GM19023 (cell line): ENCODE data around the gene OGFOD3.

ENCODE experiments used
- ATAC-seq: cut with Tn5 transposase; IDR thresholded peaks from one replicate; pipeline ENCODE4 v1.9.1; 2021; ENCODE audit warnings: mild to moderate bottlenecking, moderate library complexity; ENCODE audit not compliant: unreplicated experiment

Gene OGFOD3

GRCh38 chr17:82408938-82409318 lies 9.5 kb downstream of the OGFOD3 start:
- no peak for ATAC-seq

DNA sequence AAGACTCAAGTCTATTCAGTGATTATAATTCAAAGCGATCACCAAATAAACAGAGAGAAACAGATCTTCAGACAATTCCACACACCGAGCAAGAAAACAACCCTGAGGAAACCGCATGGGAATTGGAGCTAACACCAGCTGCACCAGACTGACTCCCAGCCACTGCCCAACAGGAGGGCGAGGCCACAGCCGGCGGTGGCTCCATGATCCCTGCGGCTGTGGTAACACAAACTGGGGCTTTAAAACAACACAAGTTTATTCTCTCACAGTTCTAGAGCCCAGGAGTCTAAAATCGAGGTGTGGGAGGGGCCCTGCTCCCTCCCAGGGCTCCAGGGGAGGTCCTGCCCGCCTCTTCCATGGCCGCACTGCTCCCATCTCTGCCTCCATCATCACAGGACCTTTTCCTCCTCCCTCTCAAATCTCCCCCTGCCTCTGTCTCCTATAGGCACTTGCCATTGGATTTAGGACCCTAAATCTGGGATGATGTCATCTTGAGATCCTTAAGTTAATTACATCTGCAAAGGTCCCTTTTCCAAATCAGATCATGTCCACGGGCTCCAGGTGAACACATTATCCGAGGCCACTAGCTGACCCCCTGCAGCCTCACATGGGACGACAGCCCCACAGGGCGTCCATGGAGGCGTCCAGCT lies 10.0 kb downstream of the OGFOD3 start:
- no peak for ATAC-seq

DNA sequence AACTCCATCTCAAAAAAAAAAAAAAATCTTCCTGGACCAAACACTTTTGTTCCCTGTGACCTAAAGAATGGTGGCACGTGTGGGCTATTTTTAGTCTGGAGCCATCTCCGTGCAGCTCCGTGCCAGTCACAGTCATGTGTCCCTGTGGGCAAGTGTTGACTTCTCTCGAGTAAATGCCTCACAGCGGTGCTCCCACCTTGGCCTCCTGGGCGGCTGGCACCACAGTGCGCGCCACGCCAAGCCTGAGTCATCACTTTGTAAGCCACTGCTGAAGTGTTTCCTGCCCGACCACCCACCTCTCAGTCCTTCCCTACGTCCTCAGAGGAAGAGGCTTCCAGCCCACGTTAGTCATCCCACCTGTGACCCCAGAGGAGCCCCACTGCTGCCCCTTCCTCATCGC lies 11.1 kb downstream of the OGFOD3 start:
- ATAC-seq: no peak

GRCh38 chr17:82406131-82406671 lies 12.2 kb downstream of the OGFOD3 start:
- ATAC-seq: no peak

- no peak for ATAC-seq
These were observed 13.3 kb downstream of the OGFOD3 start for GRCh38 chr17:82405051-82405450.

- no peak for ATAC-seq
These were observed 14.4 kb downstream of the OGFOD3 start for GRCh38 chr17:82403662-82404660.

GRCh38 chr17:82402865-82403264 lies 15.5 kb downstream of the OGFOD3 start:
- ATAC-seq: peak; percentile 72

GRCh38 chr17:82400830-82401229 lies 17.6 kb downstream of the OGFOD3 start:
- no peak for ATAC-seq

- no peak for ATAC-seq
These were observed 18.2 kb downstream of the OGFOD3 start for GRCh38 chr17:82400206-82400605.

DNA sequence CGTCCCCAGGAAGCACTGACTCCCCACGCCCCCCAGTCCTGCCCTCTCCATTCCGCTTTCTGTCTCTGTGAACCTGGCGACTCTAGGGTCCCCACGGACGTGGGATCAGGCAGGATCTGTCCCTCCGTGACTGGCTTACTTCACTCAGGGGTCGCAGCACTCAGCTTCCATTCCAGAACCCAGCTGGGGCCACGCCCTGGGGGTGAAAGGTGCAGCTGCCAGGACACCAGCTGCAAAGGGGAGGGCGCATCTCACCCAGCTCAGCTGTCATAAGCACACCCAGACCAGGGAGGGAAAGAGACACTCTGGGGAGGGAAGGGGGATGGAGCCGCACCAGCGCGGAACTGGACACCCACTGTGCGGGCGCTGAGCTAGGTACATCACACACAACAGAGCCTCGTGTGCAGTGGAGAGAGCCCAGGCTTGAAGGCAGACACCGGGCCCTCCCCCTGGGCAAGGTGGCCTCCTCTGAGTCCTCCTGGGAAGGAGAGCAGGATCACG lies 18.7 kb downstream of the OGFOD3 start:
- ATAC-seq: no peak

- no peak for ATAC-seq
These were observed 19.3 kb downstream of the OGFOD3 start for GRCh38 chr17:82399041-82399441.

GRCh38 chr17:82397449-82398335 lies 20.7 kb downstream of the OGFOD3 start:
- no peak for ATAC-seq

GRCh38 chr17:82396601-82397435 lies 21.6 kb downstream of the OGFOD3 start:
- ATAC-seq: no peak

DNA sequence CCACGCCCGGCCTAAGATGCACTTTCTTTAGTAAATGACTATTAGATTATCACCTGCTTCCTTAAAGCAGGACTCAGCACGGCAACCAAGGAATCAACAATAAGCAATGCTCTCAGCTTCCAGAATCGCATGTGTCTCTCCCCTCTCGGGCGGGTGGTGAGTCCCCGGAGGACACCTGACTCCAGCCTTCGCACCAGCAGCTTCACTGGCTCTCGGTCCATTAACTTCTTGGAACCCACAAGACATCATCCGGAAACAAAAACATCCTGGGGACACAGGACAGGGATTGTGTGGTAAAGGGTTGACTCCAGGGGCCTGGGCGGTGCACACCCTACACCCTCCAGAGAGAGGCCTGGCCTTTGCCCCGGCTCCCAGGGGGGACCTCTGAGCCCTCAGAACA lies 24.1 kb downstream of the OGFOD3 start:
- no peak for ATAC-seq

DNA sequence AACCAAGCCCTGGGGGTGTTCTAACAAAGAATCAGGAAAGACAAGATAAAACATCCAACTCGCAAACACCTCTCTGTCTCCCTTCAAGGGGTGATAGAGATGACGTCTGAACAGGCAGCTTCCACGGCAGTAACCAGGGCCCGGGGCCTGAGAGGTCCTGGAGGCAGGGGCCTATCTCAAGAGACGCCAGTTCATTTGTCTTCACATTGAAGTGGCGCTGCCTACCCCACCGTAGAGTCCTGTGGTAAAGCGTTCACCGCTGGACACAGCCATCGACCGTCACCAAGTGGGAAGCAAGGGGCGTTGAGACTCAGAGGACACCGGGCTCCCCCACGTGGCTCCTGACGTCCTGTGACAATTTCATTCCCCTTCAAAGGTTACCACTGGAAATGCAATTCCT lies 25.4 kb downstream of the OGFOD3 start:
- no peak for ATAC-seq

- no peak for ATAC-seq
These were observed 26.0 kb downstream of the OGFOD3 start for GRCh38 chr17:82392209-82392920.

- no peak for ATAC-seq
These were observed 26.8 kb downstream of the OGFOD3 start for GRCh38 chr17:82391496-82392066.

DNA sequence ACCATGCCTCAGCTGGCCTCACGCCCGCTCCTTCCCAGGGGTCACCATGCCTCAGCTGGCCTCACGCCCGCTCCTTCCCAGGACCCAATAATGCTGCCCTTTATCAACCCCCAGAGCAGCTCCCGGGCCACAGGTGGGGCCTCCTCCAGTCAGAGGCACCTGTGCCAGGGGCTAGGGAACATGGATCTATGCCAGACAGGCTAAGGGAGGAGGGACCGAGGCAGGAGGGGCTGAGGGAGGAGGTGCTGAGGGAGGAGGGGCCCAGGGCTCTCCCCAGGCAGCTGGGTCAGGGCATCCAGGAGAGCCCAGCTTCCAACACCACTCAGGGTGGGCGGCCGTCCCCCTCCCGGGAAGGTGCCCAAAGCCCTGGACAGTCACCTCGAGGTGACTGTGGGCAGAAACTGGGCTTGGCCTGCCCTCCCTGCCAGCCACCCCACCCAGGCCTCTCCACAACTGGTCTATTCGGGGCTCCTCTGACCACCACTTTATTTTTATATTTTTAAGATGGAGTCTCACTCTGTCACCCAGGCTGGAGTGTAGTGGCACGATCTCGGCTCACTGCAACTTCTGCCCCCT lies 27.4 kb downstream of the OGFOD3 start:
- ATAC-seq: no peak
